HG03558 (cell line): ENCODE data around the gene FUT8.
"Not testable (repeated sequence)": the region's sequence is repeated elsewhere in the genome, so short reads cannot be mapped to it uniquely, and the experiment has no call there.

Experiments
- ATAC-seq: cut with Tn5 transposase; IDR thresholded peaks from one replicate; pipeline ENCODE4 v1.9.1; 2021; ENCODE audit warnings: moderate number of reproducible peaks; ENCODE audit not compliant: unreplicated experiment; ENCODE audit errors: extremely low read depth

The FUT8 gene

DNA sequence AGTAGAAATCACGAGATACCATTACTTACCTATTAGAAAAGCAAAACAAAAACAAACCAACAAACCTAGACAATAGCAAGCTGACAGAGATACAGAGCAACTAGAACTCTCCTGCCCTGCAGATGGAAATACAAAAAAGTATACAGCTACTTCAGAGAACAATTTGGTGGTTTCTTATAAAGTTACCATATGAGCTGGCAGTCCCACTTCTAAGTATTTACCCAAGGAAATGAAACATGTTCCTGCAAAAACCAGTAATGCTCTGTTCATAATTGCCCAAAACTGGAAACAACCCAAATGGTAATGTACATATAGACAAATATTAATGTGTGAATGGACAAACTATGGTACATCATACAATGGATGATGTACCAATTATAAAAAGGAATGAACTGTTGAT lies 31.7 kb downstream of the FUT8 start:
- no peak for ATAC-seq

DNA sequence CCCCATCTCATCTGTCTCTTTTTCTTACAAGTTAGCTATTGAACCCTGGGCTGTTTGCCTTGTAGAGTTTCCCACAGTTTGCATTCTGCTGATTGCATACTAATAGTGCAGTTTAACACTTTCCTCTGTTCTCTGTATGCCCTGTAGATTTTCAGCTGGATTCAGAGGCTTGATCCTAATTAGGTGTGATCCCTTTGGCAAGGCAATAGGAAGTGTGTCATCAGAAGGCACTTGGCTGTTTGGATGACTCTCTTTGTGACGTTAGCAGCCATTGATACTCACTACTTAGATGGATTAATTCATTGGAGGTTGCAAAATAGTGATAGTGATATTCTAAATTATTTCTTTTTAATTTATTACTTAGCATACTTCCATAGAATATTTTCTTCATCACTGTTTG lies 33.6 kb downstream of the FUT8 start:
- ATAC-seq = no peak

GRCh38 chr14:65449647-65450046 lies 37.1 kb downstream of the FUT8 start:
- ATAC-seq = no peak

GRCh38 chr14:65453807-65454480 lies 41.4 kb downstream of the FUT8 start:
- ATAC-seq = no peak

GRCh38 chr14:65456247-65456646 lies 43.7 kb downstream of the FUT8 start:
- no peak for ATAC-seq

- no peak for ATAC-seq
These were observed 49.2 kb downstream of the FUT8 start for GRCh38 chr14:65461730-65462129.

GRCh38 chr14:65462411-65462810 lies 49.9 kb downstream of the FUT8 start:
- peak; percentile 59 for ATAC-seq

- ATAC-seq = no peak
These were observed 53.1 kb downstream of the FUT8 start for GRCh38 chr14:65465584-65465983.

GRCh38 chr14:65467926-65468325 lies 55.4 kb downstream of the FUT8 start:
- ATAC-seq = not testable (repeated sequence)

DNA sequence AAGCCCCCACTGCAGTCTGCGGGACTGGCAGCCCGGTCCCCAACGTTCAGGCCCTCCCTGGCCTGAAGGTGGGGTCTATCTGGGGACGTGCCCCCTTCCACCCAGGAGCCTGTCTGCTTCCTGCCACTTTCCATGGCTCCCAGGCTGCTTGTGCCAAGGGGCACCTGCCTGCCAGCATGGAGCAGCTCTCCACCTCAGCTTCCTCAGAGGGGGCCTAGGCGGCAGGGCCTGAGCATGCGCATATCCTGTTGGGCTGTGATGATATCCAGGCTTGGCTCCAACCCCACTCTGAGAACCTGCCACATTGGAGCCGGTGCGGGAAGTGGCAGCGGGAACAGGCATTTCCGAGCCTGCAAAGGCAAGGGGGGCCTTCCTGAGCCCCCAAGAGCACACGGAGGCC lies 57.4 kb downstream of the FUT8 start:
- ATAC-seq = no peak

- ATAC-seq = no peak
These were observed 57.9 kb downstream of the FUT8 start for GRCh38 chr14:65470404-65470880.

DNA sequence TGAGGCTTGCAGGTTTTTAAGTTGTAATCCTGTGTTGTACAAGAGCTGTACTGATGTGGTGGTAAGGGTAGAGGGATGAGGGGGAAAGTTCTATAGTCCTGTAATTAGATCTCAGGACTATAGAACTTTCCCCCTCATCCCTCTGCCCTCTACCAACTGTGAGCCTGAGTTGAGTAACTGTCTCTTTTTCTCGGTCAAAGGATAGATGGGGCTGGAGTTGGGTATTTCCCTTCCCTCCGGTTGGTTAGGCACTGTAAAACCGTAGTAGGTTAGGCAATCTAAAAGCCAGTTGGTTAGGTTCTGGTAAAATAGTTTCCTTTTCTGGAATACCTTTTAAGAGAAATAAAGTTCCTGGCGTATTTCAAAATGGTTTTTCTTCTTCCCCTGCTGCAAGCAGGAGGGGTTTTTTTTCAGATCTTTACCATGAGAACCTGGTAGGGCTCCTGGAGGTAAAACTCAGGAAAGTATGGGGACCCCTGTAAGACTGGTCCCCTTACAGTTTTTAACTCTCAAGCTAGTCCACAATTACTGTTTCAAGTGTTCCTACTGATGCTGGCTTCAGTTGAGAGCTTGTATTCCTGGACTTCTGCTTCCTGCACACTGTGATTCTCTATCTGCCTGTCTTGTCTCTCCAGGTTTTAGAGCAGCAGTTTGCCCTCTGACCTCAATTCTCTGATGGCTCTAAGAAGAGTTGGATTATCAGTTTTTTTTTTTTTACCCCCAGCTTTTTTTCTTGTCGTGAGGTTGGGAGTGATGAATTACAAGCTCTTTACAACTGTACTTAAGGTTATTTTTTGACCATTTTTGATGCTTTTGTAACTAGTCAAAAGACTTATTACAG lies 58.7 kb downstream of the FUT8 start:
- ATAC-seq = peak; percentile 53

GRCh38 chr14:65472189-65472588 lies 59.7 kb downstream of the FUT8 start:
- ATAC-seq = no peak

DNA sequence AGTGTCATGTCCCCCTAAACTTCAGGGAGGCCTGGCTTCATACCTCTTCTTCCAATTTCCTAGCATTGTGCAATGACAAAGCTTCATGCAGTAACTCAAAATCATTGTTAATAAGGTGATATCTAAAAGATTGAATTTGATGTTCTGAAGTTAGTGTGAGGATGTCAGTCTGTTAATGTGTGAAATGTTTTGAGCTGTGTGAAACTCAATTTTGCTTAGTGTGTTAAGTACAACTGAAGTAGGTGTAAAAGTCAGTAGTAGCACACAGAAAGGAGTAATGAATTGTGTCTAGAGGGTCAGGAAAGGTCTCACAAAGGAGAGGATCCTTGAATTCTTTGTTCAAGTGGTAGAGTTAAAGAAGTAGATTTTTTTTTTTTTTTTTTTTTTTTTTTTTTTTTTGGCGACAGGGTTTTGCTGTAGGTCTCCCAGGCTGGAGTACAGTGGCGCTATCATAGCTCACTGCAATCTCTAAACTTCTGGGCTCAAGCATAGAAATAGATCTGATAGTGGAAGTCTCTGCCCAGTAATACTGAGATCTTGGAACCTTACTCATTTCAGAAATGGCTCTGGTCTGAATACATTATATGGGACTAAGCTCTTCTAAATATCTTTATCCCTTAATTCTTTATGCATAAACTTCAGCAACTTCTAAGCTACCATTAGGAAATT lies 63.9 kb downstream of the FUT8 start:
- peak; percentile 85 for ATAC-seq

DNA sequence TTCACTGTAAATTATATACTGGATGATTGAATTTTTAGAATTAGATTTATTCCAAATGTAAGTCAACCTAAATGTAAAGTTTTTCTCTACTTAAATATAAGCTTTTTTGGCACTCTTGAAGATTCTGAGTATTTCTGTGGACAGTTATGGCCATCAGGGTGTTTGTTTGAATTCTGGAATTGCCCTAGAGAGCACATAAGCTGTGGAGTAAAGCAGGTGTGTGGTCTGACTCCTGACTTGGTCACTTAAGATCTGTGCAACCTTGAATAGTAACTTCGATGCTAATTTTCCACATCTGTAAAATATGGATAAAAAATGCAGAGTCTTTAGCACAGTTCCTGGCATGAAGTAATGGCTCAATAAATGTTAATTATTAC lies 64.4 kb downstream of the FUT8 start:
- ATAC-seq = no peak

DNA sequence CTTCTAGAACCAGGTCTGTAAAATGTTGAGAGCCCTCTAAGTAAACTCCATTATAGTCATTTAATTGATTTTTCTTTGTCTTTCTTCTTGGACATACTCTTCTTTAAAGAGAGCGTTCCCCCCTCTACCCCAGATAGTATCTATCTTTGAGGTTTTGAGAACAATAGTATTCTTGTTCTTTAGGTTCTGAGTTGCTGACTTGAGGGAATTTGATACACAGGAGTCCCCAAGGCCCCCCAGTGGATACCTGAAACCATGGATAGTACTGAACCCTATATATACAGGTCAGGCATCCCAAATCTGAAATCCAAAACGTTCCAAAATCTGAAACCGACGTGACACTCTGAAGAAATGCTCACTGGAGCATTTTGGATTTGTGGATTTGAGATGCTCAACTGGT lies 65.5 kb downstream of the FUT8 start:
- no peak for ATAC-seq

DNA sequence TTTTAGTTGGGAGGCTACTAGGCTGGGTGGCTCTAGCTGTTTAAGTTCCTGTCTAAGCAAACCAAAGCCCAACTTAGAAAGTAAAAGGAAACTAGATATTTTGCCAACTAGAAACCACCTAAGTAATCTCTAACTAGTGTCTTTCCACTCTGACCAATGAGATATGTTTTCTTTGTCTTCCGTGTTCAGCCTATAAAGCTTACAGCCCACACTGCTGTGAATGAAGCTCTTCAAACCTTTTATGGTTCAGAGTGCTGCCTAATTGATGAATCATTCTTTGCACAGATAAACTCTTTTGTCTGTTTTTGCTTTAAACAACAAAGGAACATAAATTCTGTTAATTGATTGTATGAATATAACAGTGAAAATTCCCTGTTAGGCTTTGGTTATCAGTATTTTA lies 66.1 kb downstream of the FUT8 start:
- ATAC-seq = no peak

DNA sequence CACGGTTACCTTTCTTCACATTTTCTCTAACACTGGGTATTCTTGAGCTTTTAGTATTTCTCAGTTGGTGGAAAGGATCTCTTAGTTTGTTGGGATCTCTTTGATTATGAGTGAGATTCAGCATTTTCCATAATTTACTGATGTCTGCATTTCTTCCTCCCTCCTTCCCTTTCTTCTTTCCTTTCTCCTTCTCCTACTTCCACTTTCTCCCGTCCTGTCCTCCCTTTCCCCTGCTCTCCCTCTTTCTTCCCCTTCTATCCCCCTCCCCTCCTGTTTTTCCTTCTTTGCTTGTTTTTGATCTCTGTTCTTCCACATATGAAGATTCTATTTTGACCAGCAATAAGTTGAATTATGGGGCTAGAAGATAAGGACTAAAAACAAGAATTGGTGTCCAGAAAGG lies 66.9 kb downstream of the FUT8 start:
- no peak for ATAC-seq

DNA sequence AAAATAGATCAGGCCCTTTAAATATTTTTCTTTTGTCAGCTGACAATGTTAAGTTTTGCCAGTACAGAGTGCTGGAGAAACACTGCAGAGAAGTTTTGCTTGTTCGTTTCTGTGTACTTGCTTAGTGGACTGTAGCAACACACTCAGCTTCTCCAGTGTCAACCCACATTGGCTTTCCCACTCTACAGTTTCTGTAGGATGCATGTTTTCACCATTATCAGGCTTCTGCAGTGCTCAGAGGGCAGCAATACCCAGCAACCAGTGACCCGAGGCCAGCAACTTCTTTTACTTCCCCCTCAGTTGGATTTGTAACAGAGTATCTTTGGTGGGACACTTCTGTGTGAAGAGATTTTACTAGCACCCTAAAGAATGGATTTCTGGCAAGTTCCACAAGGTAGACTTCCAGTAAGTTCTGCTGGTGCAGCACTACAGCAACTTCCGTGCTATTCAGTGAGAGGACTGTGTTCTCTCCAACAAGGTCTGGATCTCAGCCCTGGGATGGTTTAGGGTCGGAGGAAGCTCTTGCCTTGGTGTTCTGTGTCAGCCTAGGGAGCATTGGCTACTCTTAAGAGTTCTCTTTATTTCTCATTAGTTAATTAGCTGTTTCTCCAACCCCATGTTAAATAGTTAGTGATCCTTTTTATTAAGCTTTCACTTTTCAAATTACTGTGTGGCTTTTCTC lies 70.4 kb downstream of the FUT8 start:
- no peak for ATAC-seq

- no peak for ATAC-seq
These were observed 71.1 kb downstream of the FUT8 start for GRCh38 chr14:65483647-65484046.

- ATAC-seq = no peak
These were observed 73.0 kb downstream of the FUT8 start for GRCh38 chr14:65485516-65485915.
